Gastroesophageal sphincter (tissue), 3 donors: ENCODE data around the gene POC1A.

Experiments
- POLR2A ChIP-seq, 2 donors: fragments of 450-650 bp; IDR thresholded peaks; one replicate each; pipeline ENCODE4 v1.6.1; 2017; ENCODE audit warnings: antibody characterized with exemption in 2 of 2, mild to moderate bottlenecking in 2 of 2, moderate library complexity in 1 of 2
- POLR2AphosphoS5 ChIP-seq: sonication (generic); formaldehyde crosslinking; IDR thresholded peaks from one replicate; pipeline ENCODE4 v1.6.1; 2017; ENCODE audit warnings: antibody characterized with exemption
- TF ChIP-seq, protein P1 (sequence below), 4 experiments: fragments of 200-600 bp in 2 of 4; fragments of 450-650 bp in 2 of 4; sonication (generic) in 1 of 4; IDR thresholded peaks; one replicate each; pipeline ENCODE4 v1.5.1; 2017 to 2019; ENCODE audit warnings: antibody characterized with exemption in 4 of 4, mild to moderate bottlenecking in 2 of 4, moderate library complexity in 2 of 4

DNA sequence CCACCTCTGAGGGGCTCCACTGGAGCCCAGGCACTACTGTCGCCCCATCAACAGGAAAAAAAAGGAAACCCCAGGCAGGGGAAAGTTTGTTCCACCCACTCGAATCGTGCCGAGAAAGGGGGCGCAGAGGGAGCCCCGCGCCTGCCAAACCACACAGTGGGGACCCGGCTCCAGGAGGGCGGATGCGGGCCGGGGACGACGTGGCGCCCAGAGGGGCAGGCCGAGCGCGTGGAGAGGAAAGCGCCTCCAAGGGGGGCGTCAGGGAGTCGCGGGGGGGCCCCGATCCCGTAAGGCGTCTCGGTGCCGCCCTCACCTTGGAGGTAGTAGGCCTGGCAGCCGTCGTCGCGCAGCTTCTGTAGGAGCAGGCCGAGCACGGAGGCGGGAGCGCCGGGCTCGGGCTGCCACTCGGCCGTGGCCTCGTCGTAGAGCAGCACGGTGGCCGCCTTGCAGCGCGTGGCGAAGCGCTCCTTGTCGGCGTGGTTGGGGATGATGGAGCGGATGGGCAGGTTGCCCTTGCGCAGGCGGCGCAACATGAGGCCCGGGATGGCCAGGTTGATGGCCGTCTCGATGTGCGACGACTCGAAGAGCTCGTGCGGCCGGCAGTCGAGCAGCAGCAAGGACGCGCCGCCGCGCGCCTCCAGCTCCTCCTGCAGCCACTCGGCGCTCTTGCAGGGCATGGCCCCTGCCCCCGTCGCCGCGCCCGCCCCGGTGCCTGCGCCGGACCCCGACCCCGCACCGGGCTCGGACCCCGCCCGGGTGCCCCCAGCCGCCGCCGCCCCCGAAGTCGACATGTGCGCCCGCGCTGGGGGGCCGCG lies 98.5 kb downstream of the POC1A start:
- TF ChIP-seq, protein P1, sequence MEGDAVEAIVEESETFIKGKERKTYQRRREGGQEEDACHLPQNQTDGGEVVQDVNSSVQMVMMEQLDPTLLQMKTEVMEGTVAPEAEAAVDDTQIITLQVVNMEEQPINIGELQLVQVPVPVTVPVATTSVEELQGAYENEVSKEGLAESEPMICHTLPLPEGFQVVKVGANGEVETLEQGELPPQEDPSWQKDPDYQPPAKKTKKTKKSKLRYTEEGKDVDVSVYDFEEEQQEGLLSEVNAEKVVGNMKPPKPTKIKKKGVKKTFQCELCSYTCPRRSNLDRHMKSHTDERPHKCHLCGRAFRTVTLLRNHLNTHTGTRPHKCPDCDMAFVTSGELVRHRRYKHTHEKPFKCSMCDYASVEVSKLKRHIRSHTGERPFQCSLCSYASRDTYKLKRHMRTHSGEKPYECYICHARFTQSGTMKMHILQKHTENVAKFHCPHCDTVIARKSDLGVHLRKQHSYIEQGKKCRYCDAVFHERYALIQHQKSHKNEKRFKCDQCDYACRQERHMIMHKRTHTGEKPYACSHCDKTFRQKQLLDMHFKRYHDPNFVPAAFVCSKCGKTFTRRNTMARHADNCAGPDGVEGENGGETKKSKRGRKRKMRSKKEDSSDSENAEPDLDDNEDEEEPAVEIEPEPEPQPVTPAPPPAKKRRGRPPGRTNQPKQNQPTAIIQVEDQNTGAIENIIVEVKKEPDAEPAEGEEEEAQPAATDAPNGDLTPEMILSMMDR (IDR thresholded peaks at IDR 0.05) = peak in 3 of 4 experiments; percentile 26 to 45 (median 42)
- TF ChIP-seq POLR2AphosphoS5 (no peak), POLR2A (IDR thresholded peaks at IDR 0.05) (no peak)
